GM12878 (cell line): ENCODE results near the gene NCF4. TPM values are rescaled to one million over a fixed set of nuclear protein-coding genes. Genes with fewer than 3 reads are reported as not detected.
A peak's percentile ranks its signal among the peaks of the same experiment; 100 is the strongest.

Experiments used
- ATAC-seq: fragments of 200-7000 bp; cut with Tn5 transposase; 3 replicates; pipeline ENCODE4 v1.9.1; 2020; ENCODE audit warnings: mild to moderate bottlenecking, moderate library complexity
- BruUV-seq: library from RNA; stranded (reverse); fragments of 400-500 nt; replicated peaks from 2 replicates; lab custom pipeline; 2021; lab: Mats Ljungman, UMichigan
- CTCF ChIA-PET: fragments of 300-600 bp; sonication (Branson Sonifier 250); formaldehyde crosslinking; extraction: SDS; loops from one replicate; lab custom pipeline; 2021; ENCODE audit warnings: inconsistent platforms; lab: Yijun Ruan, JAX
- POLR2A ChIA-PET: fragments of 350-600 bp; formaldehyde crosslinking; extraction: SDS; loops from one replicate; lab custom pipeline; 2021; ENCODE audit warnings: inconsistent platforms; lab: Charles Lee
- RAD21 ChIA-PET: fragments of 300-600 bp; sonication (Branson Sonifier 250); formaldehyde crosslinking; loops from one replicate; lab custom pipeline; 2023; ENCODE audit warnings: antibody characterized with exemption; ENCODE audit not compliant: unreplicated experiment; lab: Charles Lee
- SMC1A ChIA-PET: fragments of 300-600 bp; sonication (Branson Sonifier 250); formaldehyde crosslinking; loops from one replicate; lab custom pipeline; 2023; ENCODE audit not compliant: unreplicated experiment, uncharacterized antibody; lab: Charles Lee
- DNase-seq: peaks from one replicate; pipeline ENCODE4 v3.0.0-alpha.2; 2011; ENCODE audit warnings: low read depth, low spot score
- FAIRE-seq: peaks from 3 replicates; lab custom pipeline; 2011; peaks lifted over from hg19 to GRCh38; lab: Jason Lieb, UNC
- H2AFZ ChIP-seq: 2 replicates; pipeline ENCODE4 v1.6.0; 2011; ENCODE audit warnings: low read depth, low read length, control low read depth; ENCODE audit not compliant: control insufficient read depth
- H3K27ac ChIP-seq: 2 replicates; pipeline ENCODE4 v1.5.1; 2011; ENCODE audit warnings: control low read depth; ENCODE audit not compliant: control insufficient read depth, insufficient read depth
- H3K27me3 ChIP-seq, 2 experiments: replicated peaks in 1 of 2; 2 replicates each; pipeline versions ENCODE4 v1.6.0 to v1.6.1; 2011; ENCODE audit warnings: low read length in 1 of 2; ENCODE audit not compliant: control insufficient read depth in 2 of 2, insufficient read depth in 2 of 2
- H3K36me3 ChIP-seq, 2 experiments: 2 replicates each; pipeline ENCODE4 v1.5.1; 2011; ENCODE audit warnings: low read length in 1 of 2; ENCODE audit not compliant: control insufficient read depth in 2 of 2, insufficient read depth in 2 of 2
- H3K4me1 ChIP-seq: 2 replicates; pipeline ENCODE4 v1.6.1; 2011; ENCODE audit warnings: mild to moderate bottlenecking, low read length, moderate library complexity, mixed read lengths; ENCODE audit not compliant: control insufficient read depth, insufficient read depth
- H3K4me2 ChIP-seq: 2 replicates; pipeline ENCODE4 v1.6.0; 2011; ENCODE audit warnings: control low read depth; ENCODE audit not compliant: control insufficient read depth, insufficient read depth
- H3K4me3 ChIP-seq: fragments of 200-600 bp; sonication (generic); 2 replicates; pipeline ENCODE4 v1.5.1; 2016
- H3K79me2 ChIP-seq: 2 replicates; pipeline ENCODE4 v1.6.0; 2011; ENCODE audit warnings: low read length; ENCODE audit not compliant: control insufficient read depth, insufficient read depth
- H3K9ac ChIP-seq: 2 replicates; pipeline ENCODE4 v1.8.0; 2011; ENCODE audit warnings: low read length, control low read depth, mixed read lengths; ENCODE audit not compliant: control insufficient read depth, insufficient read depth
- H3K9me3 ChIP-seq: replicated peaks from 3 replicates; pipeline ENCODE4 v1.5.1; 2011; ENCODE audit warnings: mild to moderate bottlenecking, low read length; ENCODE audit not compliant: control insufficient read depth, insufficient read depth
- H4K20me1 ChIP-seq: 2 replicates; pipeline ENCODE4 v1.6.0; 2011; ENCODE audit not compliant: control insufficient read depth, insufficient read depth
- ATF2 ChIP-seq: IDR thresholded peaks from 2 replicates; pipeline ENCODE4 v1.6.1; 2012; ENCODE audit warnings: low read length, inconsistent platforms
- ATF3 ChIP-seq: IDR thresholded peaks from 2 replicates; pipeline ENCODE4 v1.6.1; 2011; ENCODE audit warnings: low read depth, mild to moderate bottlenecking, low read length, moderate library complexity, borderline replicate concordance; ENCODE audit errors: extremely low read depth
- BCLAF1 ChIP-seq: fragments of 450-650 bp; IDR thresholded peaks from 2 replicates; pipeline ENCODE4 v1.6.1; 2017; ENCODE audit warnings: antibody characterized with exemption, mild to moderate bottlenecking, moderate library complexity
- CBX5 ChIP-seq: sonication (generic); IDR thresholded peaks from 2 replicates; pipeline ENCODE4 v1.6.1; 2016; ENCODE audit warnings: low read depth, moderate library complexity, mild to moderate bottlenecking, inconsistent platforms
- CHD2 ChIP-seq: IDR thresholded peaks from 2 replicates; pipeline ENCODE4 v1.6.1; 2011; ENCODE audit warnings: low read depth, low read length, improper control_type of control experiment, borderline replicate concordance
- ESRRA ChIP-seq: IDR thresholded peaks from 2 replicates; pipeline ENCODE4 v1.6.1; 2012; ENCODE audit warnings: mild to moderate bottlenecking, low read length, improper control_type of control experiment
- FOS ChIP-seq: IDR thresholded peaks from 3 replicates; pipeline ENCODE4 v1.6.1; 2011; ENCODE audit warnings: borderline replicate concordance; ENCODE audit not compliant: insufficient read length; ENCODE audit errors: extremely low read depth
- HDGF ChIP-seq: fragments of 450-650 bp; IDR thresholded peaks from 2 replicates; pipeline ENCODE4 v1.6.1; 2016; ENCODE audit warnings: antibody characterized with exemption
- IRF4 ChIP-seq: IDR thresholded peaks from 2 replicates; pipeline ENCODE4 v1.6.1; 2011; ENCODE audit warnings: low read depth, low read length
- IRF5 ChIP-seq: fragments of 450-650 bp; IDR thresholded peaks from 2 replicates; pipeline ENCODE4 v1.6.1; 2017; ENCODE audit warnings: borderline replicate concordance
- KAT2A ChIP-seq: conservative IDR thresholded peaks from 2 replicates; pipeline ENCODE4 v1.6.1; 2011; ENCODE audit warnings: low read depth, low read length; ENCODE audit not compliant: control insufficient read depth
- MTA2 ChIP-seq: fragments of 450-650 bp; IDR thresholded peaks from 2 replicates; pipeline ENCODE4 v1.6.1; 2016; ENCODE audit warnings: low read depth, mild to moderate bottlenecking, moderate library complexity
- NR2C1 ChIP-seq: fragments of 450-650 bp; IDR thresholded peaks from 2 replicates; pipeline ENCODE4 v1.6.1; 2017; ENCODE audit warnings: antibody characterized with exemption, mild to moderate bottlenecking, moderate library complexity
- PAX5 ChIP-seq: IDR thresholded peaks from 2 replicates; pipeline ENCODE4 v1.6.1; 2011; ENCODE audit warnings: low read depth, low read length, borderline replicate concordance
- POLR2AphosphoS5 ChIP-seq: IDR thresholded peaks from 2 replicates; pipeline ENCODE4 v1.6.1; 2011; ENCODE audit warnings: mild to moderate bottlenecking, low read length, inconsistent platforms
- RELA ChIP-seq: fragments of 450-650 bp; IDR thresholded peaks from 2 replicates; pipeline ENCODE4 v1.8.0; 2014; ENCODE audit warnings: borderline replicate concordance; ENCODE audit not compliant: partially characterized antibody
- SMAD5 ChIP-seq: IDR thresholded peaks from 2 replicates; pipeline ENCODE4 v1.6.1; 2016; ENCODE audit warnings: antibody characterized with exemption, low read depth
- SP1 ChIP-seq: IDR thresholded peaks from one replicate; pipeline ENCODE4 v1.6.1; 2011; ENCODE audit warnings: low read depth, low read length
- SREBF1 ChIP-seq: IDR thresholded peaks from 2 replicates; pipeline ENCODE4 v1.6.1; 2012; ENCODE audit warnings: mild to moderate bottlenecking, low read length
- TARDBP ChIP-seq: IDR thresholded peaks from 2 replicates; pipeline ENCODE4 v1.6.1; 2016; ENCODE audit warnings: borderline replicate concordance
- WGBS: methylation state at CpG from one replicate; pipeline ENCODE4 v1.1.6; 2016; ENCODE audit warnings: low lambda C conversion rate; ENCODE audit not compliant: insufficient replicate concordance, insufficient coverage; ENCODE audit errors: missing lambda C conversion rate; 5-methylcytosine and 5-hydroxymethylcytosine counted together
- in situ Hi-C: fragments of 300-500 bp; cut with MboI; formaldehyde crosslinking; loops from 9 replicates; pipeline ENCODE4 v1.14.3; 2018; ENCODE audit warnings: mixed read lengths
- intact Hi-C: fragments of 100-400 bp; cut with micrococcal nuclease; formaldehyde crosslinking; loops from one replicate; pipeline ENCODE4 v1.14.2; 2022; ENCODE audit not compliant: unreplicated experiment
- polyA plus RNA-seq, 11 experiments: library from polyadenylated mRNA; depleted of rRNA in 4 of 11; unstranded in 6 of 11; stranded (reverse) in 5 of 11; fragments of >200 nt; fragmentation: Nextera tagmentation in 4 of 11; fragmentation: Illumina TruSeq in 1 of 11; extraction: Ambion mirVana in 4 of 11; extraction: Trizol in 1 of 11; gene quantifications; 1 replicate in 1 of 11; 2 replicates in 10 of 11; pipeline versions ENCODE4 v1.2.1 to v1.2.3, GENCODE V29; 2011 to 2016; ENCODE audit warnings: inconsistent platforms in 2 of 11, missing spikeins in 2 of 11, low read depth in 1 of 11
- total RNA-seq, 4 experiments: library from RNA; depleted of rRNA in 3 of 4; stranded (reverse); fragments of >200 nt in 3 of 4; fragmentation: Illumina TruSeq in 1 of 4; extraction: Trizol in 1 of 4; gene quantifications; 2 replicates each; pipeline versions ENCODE4 v1.2.1 to v1.2.3, GENCODE V29; 2013 to 2021

The NCF4 gene
- total and polyA plus RNA-seq, 10 of the 15 experiments (the other 5 are each of a cell fraction or from before 2014, with no cell fraction given) = 22.9 to 136 (median 72.5) TPM

- TF ChIP-seq FOS (no peak), SREBF1 (no peak), IRF5 (no peak), IRF4 (no peak), TARDBP (no peak), CBX5 (no peak), HDGF (no peak), CHD2 (no peak)
These were observed 2.5 kb downstream of the NCF4 start (continued) for GRCh38 chr22:36863281-36863680.

GRCh38 chr22:36863979-36864378, 3.2 kb downstream of the NCF4 start:
- no peak overlapping the region for H3K27ac ChIP-seq
- H3K9ac ChIP-seq = no peak overlapping the region
- RAD21 ChIA-PET = interaction anchor here (8.5 kb wide), 1 partner anchor 36 kb away, joined by 78 read pairs; no protein-coding TSS in a partner anchor
- intact Hi-C loops (loop anchor here (5.0 kb wide), 2 partner anchors 298 to 337 kb away; partner anchors contain the start of gene EIF3D), in situ Hi-C loops (no loop called here)
- H3K36me3 ChIP-seq = peaks cover 6 to 12% of the 10 kb centered on the region in 2 experiments; a peak in 3 of 4 replicates
- no peaks in the 10 kb centered on the region for H3K9me3 ChIP-seq
- no peak for FAIRE-seq
- no peaks in the 10 kb centered on the region for H3K27me3 ChIP-seq
- H2AFZ ChIP-seq = no peak overlapping the region
- BruUV-seq = no TSS peak
- no peak for ATAC-seq
- H3K79me2 ChIP-seq = peaks cover 11% of the 10 kb centered on the region
- 92% methylated on average over 6 of the region's 6 CpGs for WGBS
- no peak overlapping the region for H3K4me2 ChIP-seq
- H4K20me1 ChIP-seq = no peaks in the 10 kb centered on the region
- SMC1A ChIA-PET = interaction anchor here (1.8 to 6.6 kb wide), 2 partner anchors 50 to 53 kb away, joined by 6 to 42 read pairs; partner anchors contain the start of gene CSF2RB
- CTCF ChIA-PET = interaction anchor here (0.8 kb wide), 1 partner anchor 114 kb away, joined by 3 read pairs; no protein-coding TSS in a partner anchor
- DNase-seq = no peak
- POLR2A ChIA-PET = interaction anchor here (1.0 kb wide), 1 partner anchor 38 kb away, joined by 3 read pairs; no protein-coding TSS in a partner anchor
- no peak overlapping the region for H3K4me3 ChIP-seq
- peaks cover 53% of the 10 kb centered on the region for H3K4me1 ChIP-seq
- TF ChIP-seq SP1 = no peak
- no peak for TF ChIP-seq RELA
- TF ChIP-seq BCLAF1 = no peak
- no peak for TF ChIP-seq ESRRA
- no peak for TF ChIP-seq PAX5
- peak; percentile 91 for TF ChIP-seq NR2C1
- no peak for TF ChIP-seq KAT2A
- no peak for TF ChIP-seq POLR2AphosphoS5
- 0 out of 2 replicates have a peak, but pooled peaks have one; percentile 13 for TF ChIP-seq MTA2
- TF ChIP-seq SMAD5 = no peak
- no peak for TF ChIP-seq ATF2
- TF ChIP-seq ATF3 = no peak
